Chondrocyte (in vitro differentiated cells): ENCODE data around the gene TMEM132D. TPM values are rescaled to one million over a fixed set of nuclear protein-coding genes. Genes with fewer than 3 reads are reported as not detected.
"Not testable (repeated sequence)": the region's sequence is repeated elsewhere in the genome, so short reads cannot be mapped to it uniquely, and the experiment has no call there.

Experiments
- DNase-seq: peaks from one replicate; pipeline ENCODE4 v3.0.0; 2021; ENCODE audit warnings: mixed read lengths, low spot score
- H3K27ac Mint-ChIP-seq: one replicate; pipeline ENCODE4 v1.8.0; 2021; ENCODE audit warnings: mild to moderate bottlenecking, moderate library complexity, mixed read lengths; ENCODE audit not compliant: unreplicated experiment
- H3K27me3 Mint-ChIP-seq: 2 replicates; pipeline ENCODE4 v1.8.0; 2021; ENCODE audit warnings: low read depth, mixed read lengths
- H3K36me3 Mint-ChIP-seq: 2 replicates; pipeline ENCODE4 v1.8.0; 2021; ENCODE audit warnings: low read depth, mixed read lengths
- H3K4me1 Mint-ChIP-seq: 2 replicates; pipeline ENCODE4 v1.8.0; 2021; ENCODE audit warnings: low read depth, mild to moderate bottlenecking, mixed read lengths
- H3K4me3 Mint-ChIP-seq: one replicate; pipeline ENCODE4 v1.8.0; 2021; ENCODE audit warnings: mild to moderate bottlenecking, moderate library complexity, mixed read lengths; ENCODE audit not compliant: unreplicated experiment
- H3K9me3 Mint-ChIP-seq: 2 replicates; pipeline ENCODE4 v1.8.0; 2021; ENCODE audit warnings: low read depth, mixed read lengths
- CTCF ChIP-seq: fragments of 200-600 bp; sonication (generic); IDR thresholded peaks from 2 replicates; pipeline ENCODE4 v1.5.0; 2021; ENCODE audit warnings: antibody characterized with exemption, mild to moderate bottlenecking, moderate library complexity
- total RNA-seq: library from RNA; stranded (reverse); gene quantifications from 3 replicates; pipeline ENCODE4 v1.2.1, GENCODE V29; 2021

Gene TMEM132D
- total RNA-seq, 1 donor from 2014 or later = 3.1 TPM

- Mint-ChIP-seq H3K9me3 (peaks cover 34% of the 10 kb centered on the region), H3K36me3 (peaks cover 2% of the 10 kb centered on the region), H3K27ac (no peak overlapping the region), H3K4me1 (peaks cover 2% of the 10 kb centered on the region), H3K27me3 (no peaks in the 10 kb centered on the region), H3K4me3 (no peak overlapping the region)
- no peak for TF ChIP-seq CTCF
- DNase-seq = no peak
Observed at GRCh38 chr12:129551441-129551840, 352.4 kb downstream of the TMEM132D start.

- Mint-ChIP-seq H3K27ac (no peak overlapping the region), H3K4me1 (peaks cover 2% of the 10 kb centered on the region), H3K27me3 (no peaks in the 10 kb centered on the region), H3K9me3 (peaks cover 34% of the 10 kb centered on the region), H3K36me3 (peaks cover 2% of the 10 kb centered on the region), H3K4me3 (no peak overlapping the region)
- no peak for TF ChIP-seq CTCF
- no peak for DNase-seq
Observed at GRCh38 chr12:129550353-129550752, 353.5 kb downstream of the TMEM132D start.

GRCh38 chr12:129549656-129550055, 354.2 kb downstream of the TMEM132D start:
- H3K9me3 Mint-ChIP-seq = peaks cover 34% of the 10 kb centered on the region
- DNase-seq = no peak
- H3K4me3 Mint-ChIP-seq = no peak overlapping the region
- no peak for TF ChIP-seq CTCF
- no peaks in the 10 kb centered on the region for H3K27me3 Mint-ChIP-seq
- peaks cover 2% of the 10 kb centered on the region for H3K36me3 Mint-ChIP-seq
- no peak overlapping the region for H3K27ac Mint-ChIP-seq
- H3K4me1 Mint-ChIP-seq = peaks cover 2% of the 10 kb centered on the region

GRCh38 chr12:129549020-129549419, 354.8 kb downstream of the TMEM132D start:
- not testable (repeated sequence) for H3K4me3 Mint-ChIP-seq, H3K4me1 Mint-ChIP-seq, DNase-seq, H3K36me3 Mint-ChIP-seq, H3K27me3 Mint-ChIP-seq
- H3K9me3 Mint-ChIP-seq = peaks cover 32% of the 10 kb centered on the region
- peak overlapping the region; percentile 7 for H3K27ac Mint-ChIP-seq

- H3K27ac Mint-ChIP-seq = no peak overlapping the region
- no peaks in the 10 kb centered on the region for H3K36me3 Mint-ChIP-seq
- H3K9me3 Mint-ChIP-seq = peaks cover 12% of the 10 kb centered on the region
- no peaks in the 10 kb centered on the region for H3K27me3 Mint-ChIP-seq
- no peaks in the 10 kb centered on the region for H3K4me1 Mint-ChIP-seq
- no peak for DNase-seq
- H3K4me3 Mint-ChIP-seq = no peak overlapping the region
- no peak for TF ChIP-seq CTCF
Observed at GRCh38 chr12:129544716-129545115, 359.1 kb downstream of the TMEM132D start.

GRCh38 chr12:129540954-129541353, 362.9 kb downstream of the TMEM132D start:
- DNase-seq = no peak
- no peaks in the 10 kb centered on the region for H3K36me3 Mint-ChIP-seq
- TF ChIP-seq CTCF = no peak
- H3K4me3 Mint-ChIP-seq = no peak overlapping the region
- no peaks in the 10 kb centered on the region for H3K9me3 Mint-ChIP-seq
- H3K27me3 Mint-ChIP-seq = no peaks in the 10 kb centered on the region
- no peak overlapping the region for H3K27ac Mint-ChIP-seq
- no peaks in the 10 kb centered on the region for H3K4me1 Mint-ChIP-seq
